Adrenal gland (tissue), 5 donors: Measurements from ENCODE around the gene RNF215.

Source experiments
- POLR2A ChIP-seq, 2 donors: fragments of 450-650 bp; IDR thresholded peaks; one replicate each; pipeline ENCODE4 v1.6.1; 2017; ENCODE audit warnings: antibody characterized with exemption in 2 of 2, mild to moderate bottlenecking in 2 of 2, moderate library complexity in 1 of 2
- TF ChIP-seq, protein P1 (sequence below), 6 experiments: fragments of 450-650 bp in 4 of 6; fragments of 200-600 bp in 2 of 6; sonication (generic) in 1 of 6; IDR thresholded peaks; 1 replicate in 5 of 6; 2 replicates in 1 of 6; pipeline versions ENCODE4 v1.5.1 to v1.8.0; 2016 to 2021; ENCODE audit warnings: antibody characterized with exemption in 6 of 6, mild to moderate bottlenecking in 2 of 6, moderate library complexity in 1 of 6
- donor health status: DM: no; HTN: no; CAD: no.

DNA sequence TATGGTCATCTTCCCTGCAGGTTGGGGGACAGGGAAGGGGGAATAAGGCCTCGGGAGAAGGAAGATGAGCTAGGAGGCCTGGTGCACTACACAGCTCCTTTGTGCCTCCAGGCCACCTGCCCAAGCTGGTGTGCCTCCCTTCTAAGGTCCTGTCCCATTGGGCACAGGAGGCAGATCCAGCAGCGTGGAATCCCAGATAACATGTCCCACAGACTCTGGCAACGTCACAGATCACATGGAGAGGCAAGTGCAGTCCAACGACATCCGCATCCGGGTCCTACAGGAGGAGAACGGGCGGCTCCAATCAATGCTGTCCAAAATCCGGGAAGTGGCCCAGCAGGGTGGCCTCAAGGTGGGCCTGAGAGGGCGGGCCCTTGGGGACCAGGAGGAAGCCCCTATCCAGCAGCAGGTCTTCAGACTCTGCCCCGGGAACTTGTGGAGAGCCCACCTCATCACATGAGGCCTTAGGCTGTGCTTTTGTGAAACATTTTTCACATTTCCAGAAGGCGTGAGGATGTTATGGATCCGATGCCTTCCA, 11.8 kb downstream of the RNF215 start:
- TF ChIP-seq, protein P1, sequence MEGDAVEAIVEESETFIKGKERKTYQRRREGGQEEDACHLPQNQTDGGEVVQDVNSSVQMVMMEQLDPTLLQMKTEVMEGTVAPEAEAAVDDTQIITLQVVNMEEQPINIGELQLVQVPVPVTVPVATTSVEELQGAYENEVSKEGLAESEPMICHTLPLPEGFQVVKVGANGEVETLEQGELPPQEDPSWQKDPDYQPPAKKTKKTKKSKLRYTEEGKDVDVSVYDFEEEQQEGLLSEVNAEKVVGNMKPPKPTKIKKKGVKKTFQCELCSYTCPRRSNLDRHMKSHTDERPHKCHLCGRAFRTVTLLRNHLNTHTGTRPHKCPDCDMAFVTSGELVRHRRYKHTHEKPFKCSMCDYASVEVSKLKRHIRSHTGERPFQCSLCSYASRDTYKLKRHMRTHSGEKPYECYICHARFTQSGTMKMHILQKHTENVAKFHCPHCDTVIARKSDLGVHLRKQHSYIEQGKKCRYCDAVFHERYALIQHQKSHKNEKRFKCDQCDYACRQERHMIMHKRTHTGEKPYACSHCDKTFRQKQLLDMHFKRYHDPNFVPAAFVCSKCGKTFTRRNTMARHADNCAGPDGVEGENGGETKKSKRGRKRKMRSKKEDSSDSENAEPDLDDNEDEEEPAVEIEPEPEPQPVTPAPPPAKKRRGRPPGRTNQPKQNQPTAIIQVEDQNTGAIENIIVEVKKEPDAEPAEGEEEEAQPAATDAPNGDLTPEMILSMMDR (IDR thresholded peaks at IDR 0.05): no peak
- TF ChIP-seq POLR2A (IDR thresholded peaks at IDR 0.05): no peak
